ENCODE results near the gene BRIP1.

The BRIP1 gene

DNA sequence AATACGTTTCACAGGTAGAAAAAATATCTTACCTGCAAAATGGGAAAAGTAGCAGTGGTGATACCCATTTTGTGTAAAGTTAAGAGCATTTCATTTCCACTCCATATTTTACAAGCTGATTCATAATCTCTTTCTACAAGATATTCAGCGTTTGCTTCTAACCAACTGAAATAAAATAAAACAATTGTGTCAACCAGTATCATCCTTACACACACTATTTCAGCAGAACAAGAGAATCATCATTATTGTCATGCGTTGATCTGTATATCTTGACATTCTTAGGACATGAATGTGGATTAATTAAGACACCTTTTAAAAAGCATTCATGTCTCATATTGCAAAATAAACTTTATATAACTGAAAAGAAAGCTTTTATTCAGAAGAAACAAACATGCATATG, 69.8 kb downstream of the BRIP1 start:
- no peaks in the 10 kb centered on the region for H3K4me1 ChIP-seq (ENCODE audit: control insufficient read depth, insufficient read depth, low read length)
- H3K4me3 ChIP-seq (ENCODE audit: low read depth, low read length): no peak overlapping the region
- peaks cover 52 to 68% of the 10 kb centered on the region in 2 experiments for H3K36me3 ChIP-seq (ENCODE audit: control insufficient read depth in 2 of 2, insufficient read depth in 1 of 2, low read length in 2 of 2)
- H3K9me3 ChIP-seq (ENCODE audit: control insufficient read depth, insufficient read depth, low read depth, low read length): no peaks in the 10 kb centered on the region
- no peak overlapping the region for H3K27ac ChIP-seq (ENCODE audit: extremely low read depth, low read depth, low read length)
- ChIA-PET CTCF (interaction anchor here (0.7 to 1.9 kb wide), 2 partner anchors 43 to 142 kb away, joined by 3 to 7 read pairs; no protein-coding TSS in a partner anchor), POLR2A (no interaction called here)
- TF ChIP-seq GLI4 (tag by site-specific recombination; IDR thresholded peaks at IDR 0.05) (no peak), ZNF677 (tag by site-specific recombination; IDR thresholded peaks at IDR 0.05) (no peak), ZNF140 (tag by site-specific recombination; IDR thresholded peaks at IDR 0.05) (no peak), ZNF2 (tag by site-specific recombination; IDR thresholded peaks at IDR 0.05) (no peak), YY1 (tag by site-specific recombination; IDR thresholded peaks at IDR 0.05) (no peak), ZNF274 (IDR thresholded peaks at IDR 0.05; ENCODE audit: low read length) (no peak), ZNF274 (tag by site-specific recombination; IDR thresholded peaks at IDR 0.05; ENCODE audit: borderline replicate concordance) (no peak), ZNF777 (tag by site-specific recombination; IDR thresholded peaks at IDR 0.05; ENCODE audit: borderline replicate concordance) (no peak), ZNF23 (tag by site-specific recombination; IDR thresholded peaks at IDR 0.05; ENCODE audit: borderline replicate concordance) (no peak), ZFP37 (tag by site-specific recombination; IDR thresholded peaks at IDR 0.05) (no peak), ZNF624 (tag by site-specific recombination; IDR thresholded peaks at IDR 0.05) (no peak), ZNF146 (tag by site-specific recombination; IDR thresholded peaks at IDR 0.05) (no peak), ZBTB20 (tag by site-specific recombination; IDR thresholded peaks at IDR 0.05) (no peak), KLF16 (tag by site-specific recombination; IDR thresholded peaks at IDR 0.05) (no peak), ZNF211 (tag by site-specific recombination; IDR thresholded peaks at IDR 0.05; ENCODE audit: low read depth) (no peak), ZNF341 (tag by site-specific recombination; IDR thresholded peaks at IDR 0.05; ENCODE audit: low read depth) (no peak), OVOL3 (tag by site-specific recombination; IDR thresholded peaks at IDR 0.05) (no peak), RBAK (tag by site-specific recombination; IDR thresholded peaks at IDR 0.05) (no peak)
- TF ChIP-seq, protein P1, sequence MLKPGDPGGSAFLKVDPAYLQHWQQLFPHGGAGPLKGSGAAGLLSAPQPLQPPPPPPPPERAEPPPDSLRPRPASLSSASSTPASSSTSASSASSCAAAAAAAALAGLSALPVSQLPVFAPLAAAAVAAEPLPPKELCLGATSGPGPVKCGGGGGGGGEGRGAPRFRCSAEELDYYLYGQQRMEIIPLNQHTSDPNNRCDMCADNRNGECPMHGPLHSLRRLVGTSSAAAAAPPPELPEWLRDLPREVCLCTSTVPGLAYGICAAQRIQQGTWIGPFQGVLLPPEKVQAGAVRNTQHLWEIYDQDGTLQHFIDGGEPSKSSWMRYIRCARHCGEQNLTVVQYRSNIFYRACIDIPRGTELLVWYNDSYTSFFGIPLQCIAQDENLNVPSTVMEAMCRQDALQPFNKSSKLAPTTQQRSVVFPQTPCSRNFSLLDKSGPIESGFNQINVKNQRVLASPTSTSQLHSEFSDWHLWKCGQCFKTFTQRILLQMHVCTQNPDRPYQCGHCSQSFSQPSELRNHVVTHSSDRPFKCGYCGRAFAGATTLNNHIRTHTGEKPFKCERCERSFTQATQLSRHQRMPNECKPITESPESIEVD (tag by site-specific recombination; IDR thresholded peaks at IDR 0.05): no peak
- TF ChIP-seq, protein P2, sequence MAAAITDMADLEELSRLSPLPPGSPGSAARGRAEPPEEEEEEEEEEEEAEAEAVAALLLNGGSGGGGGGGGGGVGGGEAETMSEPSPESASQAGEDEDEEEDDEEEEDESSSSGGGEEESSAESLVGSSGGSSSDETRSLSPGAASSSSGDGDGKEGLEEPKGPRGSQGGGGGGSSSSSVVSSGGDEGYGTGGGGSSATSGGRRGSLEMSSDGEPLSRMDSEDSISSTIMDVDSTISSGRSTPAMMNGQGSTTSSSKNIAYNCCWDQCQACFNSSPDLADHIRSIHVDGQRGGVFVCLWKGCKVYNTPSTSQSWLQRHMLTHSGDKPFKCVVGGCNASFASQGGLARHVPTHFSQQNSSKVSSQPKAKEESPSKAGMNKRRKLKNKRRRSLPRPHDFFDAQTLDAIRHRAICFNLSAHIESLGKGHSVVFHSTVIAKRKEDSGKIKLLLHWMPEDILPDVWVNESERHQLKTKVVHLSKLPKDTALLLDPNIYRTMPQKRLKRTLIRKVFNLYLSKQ (tag by site-specific recombination; IDR thresholded peaks at IDR 0.05; ENCODE audit: borderline replicate concordance): no peak

DNA sequence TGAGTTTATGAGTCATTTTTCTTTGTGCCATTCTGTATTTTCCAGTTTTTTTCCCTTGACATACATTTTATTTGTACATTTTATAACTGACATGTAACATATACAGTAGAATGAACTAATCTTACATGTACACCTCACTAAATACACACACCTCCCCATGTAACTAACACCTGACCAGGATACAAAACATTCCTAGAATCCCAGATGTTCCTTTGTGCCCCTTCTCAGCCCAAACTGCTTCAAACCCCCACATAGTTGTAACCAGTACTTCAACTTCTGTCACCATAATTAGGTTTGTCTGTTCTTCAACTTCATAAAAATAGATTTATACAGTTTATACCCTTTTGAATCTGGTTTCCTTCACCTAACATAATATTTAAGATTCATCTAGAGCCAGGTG, 73.5 kb downstream of the BRIP1 start:
- no peak overlapping the region for H3K4me3 ChIP-seq (ENCODE audit: low read depth, low read length)
- H3K4me1 ChIP-seq (ENCODE audit: control insufficient read depth, insufficient read depth, low read length): no peaks in the 10 kb centered on the region
- ChIA-PET CTCF (no interaction called here), POLR2A (no interaction called here)
- no peak overlapping the region for H3K27ac ChIP-seq (ENCODE audit: extremely low read depth, low read depth, low read length)
- H3K36me3 ChIP-seq (ENCODE audit: control insufficient read depth in 2 of 2, insufficient read depth in 1 of 2, low read length in 2 of 2): peaks cover 41% of the 10 kb centered on the region in 2 experiments
- H3K9me3 ChIP-seq (ENCODE audit: control insufficient read depth, insufficient read depth, low read depth, low read length): no peaks in the 10 kb centered on the region
- TF ChIP-seq ZNF121 (tag by site-specific recombination; IDR thresholded peaks at IDR 0.05): no peak
- TF ChIP-seq, protein P3, sequence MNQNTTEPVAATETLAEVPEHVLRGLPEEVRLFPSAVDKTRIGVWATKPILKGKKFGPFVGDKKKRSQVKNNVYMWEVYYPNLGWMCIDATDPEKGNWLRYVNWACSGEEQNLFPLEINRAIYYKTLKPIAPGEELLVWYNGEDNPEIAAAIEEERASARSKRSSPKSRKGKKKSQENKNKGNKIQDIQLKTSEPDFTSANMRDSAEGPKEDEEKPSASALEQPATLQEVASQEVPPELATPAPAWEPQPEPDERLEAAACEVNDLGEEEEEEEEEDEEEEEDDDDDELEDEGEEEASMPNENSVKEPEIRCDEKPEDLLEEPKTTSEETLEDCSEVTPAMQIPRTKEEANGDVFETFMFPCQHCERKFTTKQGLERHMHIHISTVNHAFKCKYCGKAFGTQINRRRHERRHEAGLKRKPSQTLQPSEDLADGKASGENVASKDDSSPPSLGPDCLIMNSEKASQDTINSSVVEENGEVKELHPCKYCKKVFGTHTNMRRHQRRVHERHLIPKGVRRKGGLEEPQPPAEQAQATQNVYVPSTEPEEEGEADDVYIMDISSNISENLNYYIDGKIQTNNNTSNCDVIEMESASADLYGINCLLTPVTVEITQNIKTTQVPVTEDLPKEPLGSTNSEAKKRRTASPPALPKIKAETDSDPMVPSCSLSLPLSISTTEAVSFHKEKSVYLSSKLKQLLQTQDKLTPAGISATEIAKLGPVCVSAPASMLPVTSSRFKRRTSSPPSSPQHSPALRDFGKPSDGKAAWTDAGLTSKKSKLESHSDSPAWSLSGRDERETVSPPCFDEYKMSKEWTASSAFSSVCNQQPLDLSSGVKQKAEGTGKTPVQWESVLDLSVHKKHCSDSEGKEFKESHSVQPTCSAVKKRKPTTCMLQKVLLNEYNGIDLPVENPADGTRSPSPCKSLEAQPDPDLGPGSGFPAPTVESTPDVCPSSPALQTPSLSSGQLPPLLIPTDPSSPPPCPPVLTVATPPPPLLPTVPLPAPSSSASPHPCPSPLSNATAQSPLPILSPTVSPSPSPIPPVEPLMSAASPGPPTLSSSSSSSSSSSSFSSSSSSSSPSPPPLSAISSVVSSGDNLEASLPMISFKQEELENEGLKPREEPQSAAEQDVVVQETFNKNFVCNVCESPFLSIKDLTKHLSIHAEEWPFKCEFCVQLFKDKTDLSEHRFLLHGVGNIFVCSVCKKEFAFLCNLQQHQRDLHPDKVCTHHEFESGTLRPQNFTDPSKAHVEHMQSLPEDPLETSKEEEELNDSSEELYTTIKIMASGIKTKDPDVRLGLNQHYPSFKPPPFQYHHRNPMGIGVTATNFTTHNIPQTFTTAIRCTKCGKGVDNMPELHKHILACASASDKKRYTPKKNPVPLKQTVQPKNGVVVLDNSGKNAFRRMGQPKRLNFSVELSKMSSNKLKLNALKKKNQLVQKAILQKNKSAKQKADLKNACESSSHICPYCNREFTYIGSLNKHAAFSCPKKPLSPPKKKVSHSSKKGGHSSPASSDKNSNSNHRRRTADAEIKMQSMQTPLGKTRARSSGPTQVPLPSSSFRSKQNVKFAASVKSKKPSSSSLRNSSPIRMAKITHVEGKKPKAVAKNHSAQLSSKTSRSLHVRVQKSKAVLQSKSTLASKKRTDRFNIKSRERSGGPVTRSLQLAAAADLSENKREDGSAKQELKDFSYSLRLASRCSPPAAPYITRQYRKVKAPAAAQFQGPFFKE (tag by site-specific recombination; IDR thresholded peaks at IDR 0.05; ENCODE audit: borderline replicate concordance): no peak
- TF ChIP-seq, protein P4, sequence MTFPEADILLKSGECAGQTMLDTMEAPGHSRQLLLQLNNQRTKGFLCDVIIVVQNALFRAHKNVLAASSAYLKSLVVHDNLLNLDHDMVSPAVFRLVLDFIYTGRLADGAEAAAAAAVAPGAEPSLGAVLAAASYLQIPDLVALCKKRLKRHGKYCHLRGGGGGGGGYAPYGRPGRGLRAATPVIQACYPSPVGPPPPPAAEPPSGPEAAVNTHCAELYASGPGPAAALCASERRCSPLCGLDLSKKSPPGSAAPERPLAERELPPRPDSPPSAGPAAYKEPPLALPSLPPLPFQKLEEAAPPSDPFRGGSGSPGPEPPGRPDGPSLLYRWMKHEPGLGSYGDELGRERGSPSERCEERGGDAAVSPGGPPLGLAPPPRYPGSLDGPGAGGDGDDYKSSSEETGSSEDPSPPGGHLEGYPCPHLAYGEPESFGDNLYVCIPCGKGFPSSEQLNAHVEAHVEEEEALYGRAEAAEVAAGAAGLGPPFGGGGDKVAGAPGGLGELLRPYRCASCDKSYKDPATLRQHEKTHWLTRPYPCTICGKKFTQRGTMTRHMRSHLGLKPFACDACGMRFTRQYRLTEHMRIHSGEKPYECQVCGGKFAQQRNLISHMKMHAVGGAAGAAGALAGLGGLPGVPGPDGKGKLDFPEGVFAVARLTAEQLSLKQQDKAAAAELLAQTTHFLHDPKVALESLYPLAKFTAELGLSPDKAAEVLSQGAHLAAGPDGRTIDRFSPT (tag by site-specific recombination; IDR thresholded peaks at IDR 0.05): no peak
- TF ChIP-seq ZNF169 (tag by site-specific recombination; IDR thresholded peaks at IDR 0.05): no peak
- no peak for TF ChIP-seq ZFHX2 (tag by site-specific recombination; conservative IDR thresholded peaks at IDR 0.05)
- TF ChIP-seq BCL11A (tag by site-specific recombination; IDR thresholded peaks at IDR 0.05; ENCODE audit: low read depth): no peak
- no peak for TF ChIP-seq ZEB2 (tag by site-specific recombination; IDR thresholded peaks at IDR 0.05)
